ENCODE measurements around the gene KRTAP3-2.

GRCh38 chr17:41012326-41013120, 12.8 kb upstream of the KRTAP3-2 start:
- no peak for TF ChIP-seq CTCF (IDR thresholded peaks at IDR 0.05)
- no peak for TF ChIP-seq TCF7L2 (IDR thresholded peaks at IDR 0.05; ENCODE audit: low read depth, low read length)
- TF ChIP-seq POLR2AphosphoS5 (IDR thresholded peaks at IDR 0.05; ENCODE audit: low read depth, low read length): no peak
- TF ChIP-seq SIN3A (IDR thresholded peaks at IDR 0.05; ENCODE audit: borderline replicate concordance, insufficient read depth, low read depth, low read length): no peak
- TF ChIP-seq REST (IDR thresholded peaks at IDR 0.05; ENCODE audit: insufficient read depth in 1 of 2, low read depth in 2 of 2, low read length in 1 of 2): no peak
